GM10266 (cell line): Measurements from ENCODE around the gene SLC22A15.

Source experiments
- DNase-seq: peaks from one replicate; pipeline ENCODE4 v3.0.0; 2012; ENCODE audit errors: extremely low spot score
- CTCF ChIP-seq: IDR thresholded peaks from 2 replicates; pipeline ENCODE4 v1.5.1; 2012; ENCODE audit warnings: mild to moderate bottlenecking, low read depth; ENCODE audit not compliant: control insufficient read depth, insufficient read depth; ENCODE audit errors: missing control alignments

The SLC22A15 gene

GRCh38 chr1:116104667-116105066, 128.4 kb downstream of the SLC22A15 start:
- no peak for TF ChIP-seq CTCF
- DNase-seq, result no peak

GRCh38 chr1:116105996-116106395, 129.7 kb downstream of the SLC22A15 start:
- DNase-seq, result no peak

GRCh38 chr1:116106646-116107045, 130.3 kb downstream of the SLC22A15 start:
- DNase-seq, result no peak
- no peak for TF ChIP-seq CTCF

More at GRCh38 chr1:116105996-116106395, 129.7 kb downstream of the SLC22A15 start:
- no peak for TF ChIP-seq CTCF

GRCh38 chr1:116107371-116107770, 131.1 kb downstream of the SLC22A15 start:
- DNase-seq, result no peak
- no peak for TF ChIP-seq CTCF

- no peak for TF ChIP-seq CTCF
- DNase-seq, result no peak
Observed at GRCh38 chr1:116110567-116111523, 134.5 kb downstream of the SLC22A15 start, which contains the start of gene MAB21L3. Gene MAB21L3 (plus strand): TSS chr1:116111399. CDS start chr1:116112616, 1,217 bp downstream.

GRCh38 chr1:116111524-116112021, 135.3 kb downstream of the SLC22A15 start:
- TF ChIP-seq CTCF, result no peak
- no peak for DNase-seq
